Bronchus fibroblast of lung (primary cell): Measurements from ENCODE around the gene IFI35. TPM values are rescaled to one million over a fixed set of nuclear protein-coding genes. Genes with fewer than 3 reads are reported as not detected.

Experiments
- total RNA-seq: library from RNA; depleted of rRNA; stranded (reverse); fragments of >200 nt; gene quantifications from 2 replicates; pipeline ENCODE4 v1.2.3, GENCODE V29; 2015

IFI35 gene
- total RNA-seq, result 22.5 and 24.1 TPM in 2 replicates

GRCh38 chr17:43006639-43007551, at the start of gene IFI35:
Gene IFI35, plus strand, starts transcription at chr17:43006784. Its CDS starts 164 bp downstream, at chr17:43006948.

GRCh38 chr17:42964161-42964932, 42.2 kb upstream of the IFI35 start, which contains the start of gene AARSD1:
Gene AARSD1, minus strand, starts transcription at chr17:42964454. Its CDS starts 14 bp downstream, at chr17:42964440.

DNA sequence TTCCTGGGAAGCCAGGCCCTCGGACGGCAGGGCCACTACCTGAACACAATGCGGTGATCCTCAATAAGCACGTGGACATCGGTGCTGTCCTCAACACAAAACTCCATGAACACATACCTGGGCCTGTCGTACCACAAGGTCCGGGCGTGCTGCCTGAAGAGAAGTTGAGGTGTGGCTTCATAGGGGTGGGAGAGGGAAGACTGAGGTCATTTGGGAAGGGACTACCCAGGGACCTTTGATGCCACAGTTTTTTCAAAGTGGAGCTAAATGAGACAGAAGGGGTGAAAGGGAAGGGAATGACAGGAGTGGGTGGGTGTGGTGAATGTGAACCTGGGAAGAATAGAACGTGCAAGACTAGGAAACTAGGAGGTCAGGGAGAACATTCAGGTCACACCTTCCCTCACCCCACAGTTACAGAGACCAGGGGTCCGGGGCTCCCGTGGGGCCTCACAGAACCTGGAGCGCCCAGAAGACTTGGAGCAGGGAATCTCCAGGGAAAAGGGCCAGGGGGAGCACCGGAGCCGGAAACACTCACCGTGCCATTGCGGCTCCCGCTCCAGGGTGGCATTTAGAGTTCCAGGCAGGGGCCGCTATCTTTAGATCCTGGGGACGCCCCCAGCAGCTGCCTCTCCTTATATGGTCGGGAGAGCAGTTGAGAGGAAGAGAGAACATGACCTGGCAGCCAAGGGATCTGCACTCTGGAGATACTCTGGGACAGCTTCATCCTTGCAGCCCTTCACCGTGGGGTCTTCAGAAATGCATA, 26.9 kb upstream of the IFI35 start, which contains the start of gene PTGES3L:
PTGES3L (minus strand) TSS at position 570 of the 763 bp plus-strand sequence; CDS start at position 543, 27 bp downstream.

DNA sequence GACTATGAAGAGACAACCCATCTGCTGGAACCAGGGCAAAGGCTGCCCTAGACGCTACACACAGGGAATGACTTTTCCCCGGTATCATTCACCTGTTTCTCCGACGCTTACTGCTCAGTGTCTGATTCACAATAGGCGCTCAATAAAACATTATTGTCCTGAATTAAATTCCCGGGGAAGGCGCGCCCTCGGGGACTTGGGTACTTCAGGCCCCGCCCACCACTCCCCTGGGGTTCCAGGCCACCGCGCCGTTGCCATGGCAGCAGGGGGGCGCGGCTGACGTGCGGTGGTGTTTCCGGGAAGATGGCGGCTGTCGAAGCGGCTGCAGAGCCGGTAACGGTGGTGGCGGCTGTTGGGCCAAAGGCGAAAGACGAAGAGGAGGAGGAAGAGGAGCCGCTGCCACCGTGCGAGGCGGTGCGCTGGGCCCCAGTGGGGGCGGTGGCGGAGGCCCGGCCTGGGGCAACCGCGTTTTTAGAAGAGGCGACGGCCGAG, 26.3 kb upstream of the IFI35 start, which contains the start of gene RUNDC1:
RUNDC1 (plus strand) TSS at position 292 of the 492 bp plus-strand sequence; CDS start at position 304, 12 bp downstream.

DNA sequence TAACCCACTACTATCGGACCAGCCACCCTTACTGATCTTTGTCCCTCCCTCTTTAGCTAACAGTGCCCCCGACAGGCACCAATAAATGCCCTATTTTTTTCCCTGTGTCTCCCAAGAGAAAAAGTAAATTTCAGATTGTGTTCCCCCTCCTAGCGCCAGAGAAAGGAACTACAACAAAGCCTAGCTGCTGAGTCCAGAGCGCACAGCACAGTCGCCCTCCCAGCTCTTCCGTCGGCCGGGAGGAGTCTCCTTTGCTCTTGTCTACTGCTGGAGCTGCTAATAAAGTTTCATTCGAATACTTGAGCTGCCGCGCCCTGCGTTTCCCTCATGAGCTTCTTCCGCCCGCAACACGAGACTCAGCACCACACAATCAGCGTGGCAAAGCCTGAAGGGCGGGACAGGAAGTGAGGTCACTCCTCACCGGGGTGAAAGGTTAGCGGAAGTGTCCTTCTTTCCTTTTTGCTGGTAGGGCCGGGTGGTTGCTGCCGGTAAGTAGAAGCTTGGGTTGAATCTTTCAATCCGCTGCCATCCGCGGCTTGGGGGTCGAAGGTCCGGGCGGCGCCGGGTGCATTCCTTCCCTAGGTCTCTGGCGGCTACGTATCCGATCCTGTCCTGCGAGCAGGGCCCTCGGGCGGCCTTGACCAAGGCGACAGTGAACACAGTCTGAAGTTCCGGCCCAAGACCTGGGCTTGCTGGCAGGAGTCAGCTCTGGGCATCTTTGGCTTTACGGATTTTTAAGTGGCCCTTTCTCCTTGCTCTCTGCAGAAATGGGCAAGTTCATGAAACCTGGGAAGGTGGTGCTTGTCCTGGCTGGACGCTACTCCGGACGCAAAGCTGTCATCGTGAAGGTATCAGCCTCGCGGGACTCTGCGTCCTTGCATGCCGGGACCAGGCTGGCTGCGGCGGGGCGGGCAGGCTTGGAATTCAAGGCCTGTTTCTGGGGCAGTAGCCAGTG, 8.3 kb upstream of the IFI35 start, which contains the start of gene RPL27:
RPL27 (plus strand) TSS at position 436 of the 955 bp plus-strand sequence; CDS start at position 768, 332 bp downstream.

GRCh38 chr17:43021741-43022512, 15.3 kb downstream of the IFI35 start, which contains the start of gene VAT1:
Gene VAT1, minus strand, starts transcription at chr17:43022385. Its CDS starts 63 bp downstream, at chr17:43022322.

DNA sequence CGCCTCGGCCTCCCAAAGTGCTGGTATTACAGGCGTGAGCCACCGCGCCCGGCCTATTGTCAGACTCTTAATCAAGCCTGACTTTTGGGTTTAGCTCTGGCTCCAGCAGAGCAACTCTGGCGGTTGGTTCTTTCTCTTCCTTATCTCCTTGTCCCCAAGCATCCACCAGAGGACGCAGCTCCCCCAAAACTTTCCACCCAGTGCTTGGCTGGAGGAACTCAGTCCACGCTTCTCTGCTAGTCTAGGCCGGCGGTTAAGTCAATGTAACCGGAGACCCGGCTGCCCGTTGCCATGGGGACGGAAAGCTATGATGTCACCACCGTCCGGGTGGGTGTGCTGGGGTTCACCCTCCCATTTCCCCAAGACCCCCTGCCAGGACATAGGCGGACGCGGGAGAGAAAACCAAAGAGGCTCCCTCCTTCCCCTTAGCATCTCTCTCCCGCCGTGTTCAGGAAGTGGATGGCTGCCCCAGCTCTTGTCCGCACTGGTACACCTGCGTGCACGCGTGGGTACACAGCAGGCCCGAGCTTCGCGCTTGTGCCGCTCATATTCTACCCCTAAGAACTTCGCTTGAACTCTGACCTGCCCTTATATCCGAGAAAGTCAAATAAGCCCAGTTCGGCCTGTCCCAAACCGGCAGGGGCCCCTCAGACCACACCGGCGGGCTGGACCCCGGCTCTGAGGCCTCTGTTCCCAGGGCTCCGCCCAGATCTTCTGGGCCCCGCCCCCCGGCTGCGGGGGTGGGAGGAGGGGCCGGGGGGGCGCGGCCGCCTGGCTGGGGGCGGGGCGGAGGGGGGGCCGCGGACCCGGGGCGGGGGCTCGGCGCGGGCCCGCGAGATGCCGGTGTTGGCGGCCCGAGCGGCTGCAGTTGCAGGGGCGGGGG, 18.1 kb downstream of the IFI35 start, which contains the start of gene RND2:
RND2 (plus strand) TSS at position 825 of the 883 bp plus-strand sequence. CDS start 117 bp downstream, outside the sequence.

Other genes with a start within 250 kb of the IFI35 start
- gene RAMP2, start 245.6 kb upstream of the IFI35 start, total RNA-seq, result 0.59 and 1.5 TPM in 2 replicates
- gene VPS25, start 233.3 kb upstream of the IFI35 start, total RNA-seq, result 96.5 and 96.9 TPM in 2 replicates
- gene WNK4, start 226.2 kb upstream of the IFI35 start, total RNA-seq, result 0.74 and 1.7 TPM in 2 replicates
- gene COA3, start 208.1 kb upstream of the IFI35 start, total RNA-seq, result 90.8 and 94.0 TPM in 2 replicates
- not detected in 2 replicates for gene CNTD1, start 207.9 kb upstream of the IFI35 start, total RNA-seq
- 76.7 and 87.3 TPM in 2 replicates for gene BECN1, start 182.5 kb upstream of the IFI35 start, total RNA-seq
- gene PSME3, start 173.4 kb upstream of the IFI35 start, total RNA-seq, result 96.9 and 104 TPM in 2 replicates
- gene AOC2, start 162.2 kb upstream of the IFI35 start, total RNA-seq, result 0.34 and 0.74 TPM in 2 replicates
- gene AOC3, start 155.6 kb upstream of the IFI35 start, total RNA-seq, result under 0.01 and 0.15 TPM in 2 replicates
- not detected in 2 replicates for gene G6PC1, start 106.0 kb upstream of the IFI35 start, total RNA-seq
- gene AARSD1, start 42.3 kb upstream of the IFI35 start, total RNA-seq, result 27.2 and 31.5 TPM in 2 replicates
- 0.15 and 0.50 TPM in 2 replicates for gene PTGES3L, start 26.7 kb upstream of the IFI35 start, total RNA-seq
- 4.8 and 5.4 TPM in 2 replicates for gene RUNDC1, start 26.2 kb upstream of the IFI35 start, total RNA-seq
- 1,301 and 1,423 TPM in 2 replicates for gene RPL27, start 8.4 kb upstream of the IFI35 start, total RNA-seq
- gene VAT1, start 15.6 kb downstream of the IFI35 start, total RNA-seq, result 189 and 196 TPM in 2 replicates
- 0.45 and 0.50 TPM in 2 replicates for gene RND2, start 18.4 kb downstream of the IFI35 start, total RNA-seq
- 25.4 and 31.1 TPM in 2 replicates for gene BRCA1, start 118.6 kb downstream of the IFI35 start, total RNA-seq
- gene NBR1, start 164.4 kb downstream of the IFI35 start, total RNA-seq, result 56.3 and 56.7 TPM in 2 replicates
- gene TMEM106A, start 205.1 kb downstream of the IFI35 start, total RNA-seq, result 4.4 and 5.1 TPM in 2 replicates
- gene CCDC200, start 221.8 kb downstream of the IFI35 start, total RNA-seq, result not detected in 2 replicates
- gene RNU2-1, start 227.2 kb downstream of the IFI35 start, total RNA-seq, result not detected in 2 replicates